Astrocyte (in vitro differentiated cells and primary cell): ENCODE measurements around the gene SMG1.

ENCODE experiments used
- CTCF ChIP-seq: IDR thresholded peaks from 2 replicates; pipeline ENCODE4 v1.5.1; 2011; ENCODE audit warnings: low read depth, mild to moderate bottlenecking, inconsistent platforms, low read length, moderate library complexity; ENCODE audit not compliant: insufficient read depth
- EZH2 ChIP-seq: IDR thresholded peaks from 2 replicates; pipeline ENCODE4 v1.6.1; 2012; ENCODE audit warnings: mild to moderate bottlenecking, low read length, inconsistent platforms; ENCODE audit not compliant: insufficient read depth

- TF ChIP-seq EZH2 = no peak
- TF ChIP-seq CTCF = no peak
These were observed 84.2 kb downstream of the SMG1 start for GRCh38 chr16:18841833-18842525.
